HEK293 (cell line): ENCODE measurements around the gene STK11.

ENCODE experiments used
- GLI2 ChIP-seq: fragments of 450-650 bp; formaldehyde crosslinking; IDR thresholded peaks from 2 replicates; pipeline ENCODE4; 2017; ENCODE audit warnings: missing biosample characterization, missing genetic modification characterization, low read depth, borderline replicate concordance
- KLF16 ChIP-seq: fragments of 450-650 bp; formaldehyde crosslinking; IDR thresholded peaks from 2 replicates; pipeline ENCODE4 v1.5.1; 2017; ENCODE audit warnings: missing biosample characterization, missing genetic modification characterization
- MYNN ChIP-seq: fragments of 450-650 bp; formaldehyde crosslinking; IDR thresholded peaks from 2 replicates; pipeline ENCODE4 v1.5.1; 2016; ENCODE audit warnings: missing biosample characterization, missing genetic modification characterization, borderline replicate concordance
- SETDB1 ChIP-seq: IDR thresholded peaks from one replicate; pipeline ENCODE4 v1.6.1; 2017; ENCODE audit warnings: mild to moderate bottlenecking, low read length, moderate library complexity, mixed read lengths; ENCODE audit not compliant: insufficient read length
- SP2 ChIP-seq: fragments of 450-650 bp; formaldehyde crosslinking; IDR thresholded peaks from 2 replicates; pipeline ENCODE4 v1.5.1; 2016; ENCODE audit warnings: missing biosample characterization, missing genetic modification characterization
- WT1 ChIP-seq: fragments of 450-650 bp; formaldehyde crosslinking; IDR thresholded peaks from 2 replicates; pipeline ENCODE4 v1.5.1; 2016; ENCODE audit warnings: missing biosample characterization, missing genetic modification characterization
- YY1 ChIP-seq: fragments of 450-650 bp; formaldehyde crosslinking; IDR thresholded peaks from 2 replicates; pipeline ENCODE4 v1.5.1; 2018; ENCODE audit warnings: missing biosample characterization, missing genetic modification characterization
- ZBTB21 ChIP-seq: fragments of 450-650 bp; formaldehyde crosslinking; IDR thresholded peaks from 2 replicates; pipeline ENCODE4 v1.5.1; 2017; ENCODE audit warnings: missing biosample characterization, missing genetic modification characterization
- ZBTB48 ChIP-seq: fragments of 450-650 bp; formaldehyde crosslinking; IDR thresholded peaks from 2 replicates; pipeline ENCODE4 v1.5.1; 2016; ENCODE audit warnings: missing biosample characterization, missing genetic modification characterization
- ZFP37 ChIP-seq: fragments of 450-650 bp; formaldehyde crosslinking; IDR thresholded peaks from 2 replicates; pipeline ENCODE4 v1.5.1; 2016; ENCODE audit warnings: missing biosample characterization, missing genetic modification characterization
- ZIC2 ChIP-seq: fragments of 450-650 bp; formaldehyde crosslinking; IDR thresholded peaks from 2 replicates; pipeline ENCODE4 v1.5.1; 2016; ENCODE audit warnings: missing biosample characterization, missing genetic modification characterization
- ZNF19 ChIP-seq: fragments of 450-650 bp; formaldehyde crosslinking; IDR thresholded peaks from 2 replicates; pipeline ENCODE4; 2016; ENCODE audit warnings: missing biosample characterization, missing genetic modification characterization, low read depth
- ZNF354C ChIP-seq: fragments of 450-650 bp; formaldehyde crosslinking; IDR thresholded peaks from 2 replicates; pipeline ENCODE4 v1.5.1; 2016; ENCODE audit warnings: missing biosample characterization, missing genetic modification characterization, low read depth, borderline replicate concordance
- ZNF433 ChIP-seq: fragments of 450-650 bp; formaldehyde crosslinking; IDR thresholded peaks from 2 replicates; pipeline ENCODE4 v1.5.1; 2016; ENCODE audit warnings: missing biosample characterization, missing genetic modification characterization, low read depth
- ZNF473 ChIP-seq: fragments of 450-650 bp; formaldehyde crosslinking; IDR thresholded peaks from 2 replicates; pipeline ENCODE4 v1.5.1; 2017; ENCODE audit warnings: missing biosample characterization, missing genetic modification characterization
- ZNF501 ChIP-seq: fragments of 450-650 bp; formaldehyde crosslinking; IDR thresholded peaks from 2 replicates; pipeline ENCODE4 v1.5.1; 2016; ENCODE audit warnings: missing biosample characterization, missing genetic modification characterization
- ZNF510 ChIP-seq: fragments of 450-650 bp; formaldehyde crosslinking; IDR thresholded peaks from 2 replicates; pipeline ENCODE4 v1.5.1; 2018; ENCODE audit warnings: mild to moderate bottlenecking, missing genetic modification characterization, missing biosample characterization; ENCODE audit not compliant: insufficient replicate concordance
- ZNF521 ChIP-seq: fragments of 450-650 bp; formaldehyde crosslinking; IDR thresholded peaks from 2 replicates; pipeline ENCODE4 v1.5.1; 2017; ENCODE audit warnings: missing biosample characterization, mild to moderate bottlenecking, missing genetic modification characterization
- ZNF529 ChIP-seq: fragments of 450-650 bp; formaldehyde crosslinking; IDR thresholded peaks from 2 replicates; pipeline ENCODE4 v1.5.1; 2017; ENCODE audit warnings: missing genetic modification characterization, missing biosample characterization; ENCODE audit not compliant: insufficient replicate concordance
- ZNF530 ChIP-seq: fragments of 450-650 bp; formaldehyde crosslinking; IDR thresholded peaks from 2 replicates; pipeline ENCODE4 v1.5.1; 2016; ENCODE audit warnings: low read depth, missing biosample characterization, missing genetic modification characterization
- ZNF624 ChIP-seq: fragments of 450-650 bp; formaldehyde crosslinking; IDR thresholded peaks from 2 replicates; pipeline ENCODE4 v1.5.1; 2017; ENCODE audit warnings: missing biosample characterization, missing genetic modification characterization
- ZNF747 ChIP-seq: fragments of 450-650 bp; formaldehyde crosslinking; IDR thresholded peaks from 2 replicates; pipeline ENCODE4 v1.5.1; 2016; ENCODE audit warnings: missing biosample characterization, missing genetic modification characterization
- ZNF843 ChIP-seq: fragments of 450-650 bp; formaldehyde crosslinking; IDR thresholded peaks from 2 replicates; pipeline ENCODE4 v1.5.1; 2016; ENCODE audit warnings: missing biosample characterization, missing genetic modification characterization
- ZSCAN30 ChIP-seq: fragments of 450-650 bp; IDR thresholded peaks from 2 replicates; pipeline ENCODE4 v1.5.1; 2018; ENCODE audit warnings: missing biosample characterization, mild to moderate bottlenecking, missing genetic modification characterization, moderate library complexity
- TF ChIP-seq, protein P1 (sequence below): fragments of 450-650 bp; formaldehyde crosslinking; IDR thresholded peaks from 2 replicates; pipeline ENCODE4 v1.5.1; 2016; ENCODE audit warnings: missing biosample characterization, missing genetic modification characterization
- TF ChIP-seq, protein P2 (sequence below): fragments of 450-650 bp; formaldehyde crosslinking; IDR thresholded peaks from 2 replicates; pipeline ENCODE4 v1.5.1; 2016; ENCODE audit warnings: missing biosample characterization, missing genetic modification characterization
- TF ChIP-seq, protein P3 (sequence below): fragments of 450-650 bp; formaldehyde crosslinking; IDR thresholded peaks from 2 replicates; pipeline ENCODE4 v1.5.0; 2017; ENCODE audit warnings: missing biosample characterization, missing genetic modification characterization, borderline replicate concordance
- TF ChIP-seq, protein P4 (sequence below): fragments of 450-650 bp; formaldehyde crosslinking; IDR thresholded peaks from 2 replicates; pipeline ENCODE4 v1.5.1; 2016; ENCODE audit warnings: missing biosample characterization, missing genetic modification characterization
- TF ChIP-seq, protein P5 (sequence below): fragments of 450-650 bp; formaldehyde crosslinking; IDR thresholded peaks from 2 replicates; pipeline ENCODE4 v1.5.1; 2016; ENCODE audit warnings: missing biosample characterization, missing genetic modification characterization
- TF ChIP-seq, protein P6 (sequence below): fragments of 450-650 bp; formaldehyde crosslinking; IDR thresholded peaks from 2 replicates; pipeline ENCODE4 v1.5.1; 2016; ENCODE audit warnings: missing biosample characterization, missing genetic modification characterization

Gene STK11

DNA sequence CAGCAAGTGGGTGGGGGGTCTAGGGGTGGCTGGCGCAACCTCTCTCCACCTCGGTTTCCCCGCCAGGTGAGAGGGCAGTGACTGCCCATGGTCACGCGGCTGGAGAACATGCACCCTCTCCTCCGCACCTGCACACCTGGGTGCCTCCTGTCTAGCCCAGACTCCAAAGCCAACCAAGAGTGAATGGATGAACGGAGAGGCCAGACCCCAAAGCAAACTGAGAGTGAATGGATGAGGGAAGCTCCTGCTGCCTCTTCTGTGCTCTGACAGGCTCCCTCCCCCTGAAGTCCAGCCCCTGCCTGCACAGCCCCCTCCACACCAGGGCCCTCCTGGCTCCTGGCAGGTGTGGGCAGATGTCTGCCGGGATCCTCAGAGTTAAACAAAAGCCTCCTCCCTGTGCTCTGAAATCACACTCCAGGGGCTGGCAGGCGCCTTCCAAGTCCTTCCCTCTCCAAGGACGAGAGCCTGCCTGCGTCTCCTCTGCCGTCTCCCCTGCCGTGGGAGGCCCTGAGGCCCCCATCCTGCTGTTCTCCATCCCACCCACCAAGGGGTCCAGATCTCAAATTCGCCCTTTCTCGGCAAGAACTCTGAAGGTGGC lies 33.7 kb upstream of the STK11 start (continued):
- TF ChIP-seq ZBTB21 (tag by site-specific recombination): no peak
- TF ChIP-seq ZNF433 (tag by site-specific recombination): no peak
- TF ChIP-seq SP2 (tag by site-specific recombination): peak; percentile 46; the same call in 1 of the 2 replicates
- TF ChIP-seq ZNF521: no peak
- no peak for TF ChIP-seq ZNF501 (tag by site-specific recombination)
- no peak for TF ChIP-seq ZNF747 (tag by site-specific recombination)
- no peak for TF ChIP-seq ZNF530
- no peak for TF ChIP-seq ZBTB48
- no peak for TF ChIP-seq ZFP37
- TF ChIP-seq, protein P1, sequence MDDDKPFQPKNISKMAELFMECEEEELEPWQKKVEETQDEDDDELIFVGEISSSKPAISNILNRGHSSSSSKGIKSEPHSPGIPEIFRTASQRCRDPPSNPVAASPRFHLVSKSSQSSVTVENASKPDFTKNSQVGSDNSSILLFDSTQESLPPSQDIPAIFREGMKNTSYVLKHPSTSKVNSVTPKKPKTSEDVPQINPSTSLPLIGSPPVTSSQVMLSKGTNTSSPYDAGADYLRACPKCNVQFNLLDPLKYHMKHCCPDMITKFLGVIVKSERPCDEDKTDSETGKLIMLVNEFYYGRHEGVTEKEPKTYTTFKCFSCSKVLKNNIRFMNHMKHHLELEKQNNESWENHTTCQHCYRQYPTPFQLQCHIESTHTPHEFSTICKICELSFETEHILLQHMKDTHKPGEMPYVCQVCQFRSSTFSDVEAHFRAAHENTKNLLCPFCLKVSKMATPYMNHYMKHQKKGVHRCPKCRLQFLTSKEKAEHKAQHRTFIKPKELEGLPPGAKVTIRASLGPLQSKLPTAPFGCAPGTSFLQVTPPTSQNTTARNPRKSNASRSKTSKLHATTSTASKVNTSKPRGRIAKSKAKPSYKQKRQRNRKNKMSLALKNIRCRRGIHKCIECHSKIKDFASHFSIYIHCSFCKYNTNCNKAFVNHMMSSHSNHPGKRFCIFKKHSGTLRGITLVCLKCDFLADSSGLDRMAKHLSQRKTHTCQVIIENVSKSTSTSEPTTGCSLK (tag by site-specific recombination): no peak
- no peak for TF ChIP-seq ZNF529 (tag by site-specific recombination)
- no peak for TF ChIP-seq ZNF354C (tag by site-specific recombination)
- no peak for TF ChIP-seq GLI2 (tag by site-specific recombination)
- TF ChIP-seq, protein P2, sequence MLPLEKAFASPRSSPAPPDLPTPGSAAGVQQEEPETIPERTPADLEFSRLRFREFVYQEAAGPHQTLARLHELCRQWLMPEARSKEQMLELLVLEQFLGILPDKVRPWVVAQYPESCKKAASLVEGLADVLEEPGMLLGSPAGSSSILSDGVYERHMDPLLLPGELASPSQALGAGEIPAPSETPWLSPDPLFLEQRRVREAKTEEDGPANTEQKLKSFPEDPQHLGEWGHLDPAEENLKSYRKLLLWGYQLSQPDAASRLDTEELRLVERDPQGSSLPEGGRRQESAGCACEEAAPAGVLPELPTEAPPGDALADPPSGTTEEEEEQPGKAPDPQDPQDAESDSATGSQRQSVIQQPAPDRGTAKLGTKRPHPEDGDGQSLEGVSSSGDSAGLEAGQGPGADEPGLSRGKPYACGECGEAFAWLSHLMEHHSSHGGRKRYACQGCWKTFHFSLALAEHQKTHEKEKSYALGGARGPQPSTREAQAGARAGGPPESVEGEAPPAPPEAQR (tag by site-specific recombination): no peak
- TF ChIP-seq ZNF843: no peak
- TF ChIP-seq, protein P3, sequence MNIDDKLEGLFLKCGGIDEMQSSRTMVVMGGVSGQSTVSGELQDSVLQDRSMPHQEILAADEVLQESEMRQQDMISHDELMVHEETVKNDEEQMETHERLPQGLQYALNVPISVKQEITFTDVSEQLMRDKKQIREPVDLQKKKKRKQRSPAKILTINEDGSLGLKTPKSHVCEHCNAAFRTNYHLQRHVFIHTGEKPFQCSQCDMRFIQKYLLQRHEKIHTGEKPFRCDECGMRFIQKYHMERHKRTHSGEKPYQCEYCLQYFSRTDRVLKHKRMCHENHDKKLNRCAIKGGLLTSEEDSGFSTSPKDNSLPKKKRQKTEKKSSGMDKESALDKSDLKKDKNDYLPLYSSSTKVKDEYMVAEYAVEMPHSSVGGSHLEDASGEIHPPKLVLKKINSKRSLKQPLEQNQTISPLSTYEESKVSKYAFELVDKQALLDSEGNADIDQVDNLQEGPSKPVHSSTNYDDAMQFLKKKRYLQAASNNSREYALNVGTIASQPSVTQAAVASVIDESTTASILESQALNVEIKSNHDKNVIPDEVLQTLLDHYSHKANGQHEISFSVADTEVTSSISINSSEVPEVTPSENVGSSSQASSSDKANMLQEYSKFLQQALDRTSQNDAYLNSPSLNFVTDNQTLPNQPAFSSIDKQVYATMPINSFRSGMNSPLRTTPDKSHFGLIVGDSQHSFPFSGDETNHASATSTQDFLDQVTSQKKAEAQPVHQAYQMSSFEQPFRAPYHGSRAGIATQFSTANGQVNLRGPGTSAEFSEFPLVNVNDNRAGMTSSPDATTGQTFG (tag by site-specific recombination): no peak
- no peak for TF ChIP-seq KLF16
- TF ChIP-seq ZNF19 (tag by site-specific recombination): no peak
- TF ChIP-seq SETDB1: no peak
- TF ChIP-seq, protein P4, sequence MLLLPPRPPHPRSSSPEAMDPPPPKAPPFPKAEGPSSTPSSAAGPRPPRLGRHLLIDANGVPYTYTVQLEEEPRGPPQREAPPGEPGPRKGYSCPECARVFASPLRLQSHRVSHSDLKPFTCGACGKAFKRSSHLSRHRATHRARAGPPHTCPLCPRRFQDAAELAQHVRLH (tag by site-specific recombination): no peak
- peak; percentile 95 for TF ChIP-seq ZIC2 (tag by site-specific recombination)
- no peak for TF ChIP-seq YY1 (tag by site-specific recombination)
- TF ChIP-seq, protein P5, sequence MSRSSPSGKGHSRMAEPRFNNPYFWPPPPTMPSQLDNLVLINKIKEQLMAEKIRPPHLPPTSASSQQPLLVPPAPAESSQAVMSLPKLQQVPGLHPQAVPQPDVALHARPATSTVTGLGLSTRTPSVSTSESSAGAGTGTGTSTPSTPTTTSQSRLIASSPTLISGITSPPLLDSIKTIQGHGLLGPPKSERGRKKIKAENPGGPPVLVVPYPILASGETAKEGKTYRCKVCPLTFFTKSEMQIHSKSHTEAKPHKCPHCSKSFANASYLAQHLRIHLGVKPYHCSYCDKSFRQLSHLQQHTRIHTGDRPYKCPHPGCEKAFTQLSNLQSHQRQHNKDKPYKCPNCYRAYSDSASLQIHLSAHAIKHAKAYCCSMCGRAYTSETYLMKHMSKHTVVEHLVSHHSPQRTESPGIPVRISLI (tag by site-specific recombination): no peak
- no peak for TF ChIP-seq ZSCAN30 (tag by site-specific recombination)
- no peak for TF ChIP-seq ZNF510 (tag by site-specific recombination)
- no peak for TF ChIP-seq MYNN
- no peak for TF ChIP-seq ZNF624 (tag by site-specific recombination)
- TF ChIP-seq ZNF473 (tag by site-specific recombination): no peak
- TF ChIP-seq WT1: no peak
- TF ChIP-seq, protein P6, sequence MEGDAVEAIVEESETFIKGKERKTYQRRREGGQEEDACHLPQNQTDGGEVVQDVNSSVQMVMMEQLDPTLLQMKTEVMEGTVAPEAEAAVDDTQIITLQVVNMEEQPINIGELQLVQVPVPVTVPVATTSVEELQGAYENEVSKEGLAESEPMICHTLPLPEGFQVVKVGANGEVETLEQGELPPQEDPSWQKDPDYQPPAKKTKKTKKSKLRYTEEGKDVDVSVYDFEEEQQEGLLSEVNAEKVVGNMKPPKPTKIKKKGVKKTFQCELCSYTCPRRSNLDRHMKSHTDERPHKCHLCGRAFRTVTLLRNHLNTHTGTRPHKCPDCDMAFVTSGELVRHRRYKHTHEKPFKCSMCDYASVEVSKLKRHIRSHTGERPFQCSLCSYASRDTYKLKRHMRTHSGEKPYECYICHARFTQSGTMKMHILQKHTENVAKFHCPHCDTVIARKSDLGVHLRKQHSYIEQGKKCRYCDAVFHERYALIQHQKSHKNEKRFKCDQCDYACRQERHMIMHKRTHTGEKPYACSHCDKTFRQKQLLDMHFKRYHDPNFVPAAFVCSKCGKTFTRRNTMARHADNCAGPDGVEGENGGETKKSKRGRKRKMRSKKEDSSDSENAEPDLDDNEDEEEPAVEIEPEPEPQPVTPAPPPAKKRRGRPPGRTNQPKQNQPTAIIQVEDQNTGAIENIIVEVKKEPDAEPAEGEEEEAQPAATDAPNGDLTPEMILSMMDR (tag by site-specific recombination): no peak
